ENCODE measurements around the gene SLC26A8. TPM values are rescaled to one million over a fixed set of nuclear protein-coding genes. Genes with fewer than 3 reads are reported as not detected.
"Not testable (repeated sequence)": the region's sequence is repeated elsewhere in the genome, so short reads cannot be mapped to it uniquely, and the experiment has no call there.

Gene SLC26A8
- total RNA-seq, 1 donor: not detected

DNA sequence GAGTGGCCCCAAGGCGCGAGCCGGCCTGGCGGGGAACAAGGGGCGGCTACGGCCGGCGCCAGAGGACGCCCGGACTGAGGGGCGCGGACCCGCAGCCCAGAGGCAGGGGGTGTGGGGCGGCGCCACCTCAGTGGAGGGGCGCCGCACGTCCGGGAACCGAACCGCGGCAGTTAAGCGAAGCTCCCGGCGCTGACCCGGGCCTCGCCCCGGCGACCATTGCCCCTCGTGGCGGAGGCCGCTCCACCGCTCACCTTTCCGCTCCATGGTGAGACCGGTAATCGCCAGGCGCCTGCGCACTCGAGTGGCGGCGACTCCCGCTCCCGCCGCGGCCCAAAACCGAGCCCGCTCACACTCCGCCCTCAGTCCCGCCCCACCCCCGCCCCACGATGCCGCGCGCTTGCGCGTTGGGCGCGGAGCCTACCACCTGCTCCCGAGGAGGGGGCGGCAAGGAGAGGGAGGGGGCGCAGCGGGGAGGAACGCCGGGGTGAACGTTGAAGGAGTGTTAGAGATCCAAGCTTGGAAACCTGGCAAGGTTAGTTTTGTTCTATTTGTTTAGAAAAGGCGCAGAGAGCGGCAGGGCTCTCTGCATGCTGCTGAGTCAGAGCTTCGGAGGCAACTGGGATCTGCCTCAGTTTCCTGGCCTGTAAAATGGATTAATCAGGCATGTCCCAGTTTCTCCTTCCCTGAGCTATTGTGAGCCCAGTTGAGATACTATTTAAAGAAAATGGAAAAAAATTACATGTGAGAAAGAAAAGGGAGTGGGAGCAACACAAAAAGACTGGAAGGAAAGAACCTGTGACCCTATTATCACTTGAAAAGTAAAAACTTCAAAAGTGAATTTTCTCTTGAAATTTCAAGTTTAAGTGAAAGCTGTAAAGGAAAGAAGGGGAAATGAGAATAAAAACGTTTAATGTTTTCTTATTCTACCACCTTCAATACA is 103.4 kb downstream of the SLC26A8 start, which contains the start of gene SRPK1:
Gene SRPK1, minus strand, starts transcription at position 306 of the 940 bp plus-strand sequence. Its CDS starts 42 bp downstream, at position 264.
- TF ChIP-seq, protein P1, sequence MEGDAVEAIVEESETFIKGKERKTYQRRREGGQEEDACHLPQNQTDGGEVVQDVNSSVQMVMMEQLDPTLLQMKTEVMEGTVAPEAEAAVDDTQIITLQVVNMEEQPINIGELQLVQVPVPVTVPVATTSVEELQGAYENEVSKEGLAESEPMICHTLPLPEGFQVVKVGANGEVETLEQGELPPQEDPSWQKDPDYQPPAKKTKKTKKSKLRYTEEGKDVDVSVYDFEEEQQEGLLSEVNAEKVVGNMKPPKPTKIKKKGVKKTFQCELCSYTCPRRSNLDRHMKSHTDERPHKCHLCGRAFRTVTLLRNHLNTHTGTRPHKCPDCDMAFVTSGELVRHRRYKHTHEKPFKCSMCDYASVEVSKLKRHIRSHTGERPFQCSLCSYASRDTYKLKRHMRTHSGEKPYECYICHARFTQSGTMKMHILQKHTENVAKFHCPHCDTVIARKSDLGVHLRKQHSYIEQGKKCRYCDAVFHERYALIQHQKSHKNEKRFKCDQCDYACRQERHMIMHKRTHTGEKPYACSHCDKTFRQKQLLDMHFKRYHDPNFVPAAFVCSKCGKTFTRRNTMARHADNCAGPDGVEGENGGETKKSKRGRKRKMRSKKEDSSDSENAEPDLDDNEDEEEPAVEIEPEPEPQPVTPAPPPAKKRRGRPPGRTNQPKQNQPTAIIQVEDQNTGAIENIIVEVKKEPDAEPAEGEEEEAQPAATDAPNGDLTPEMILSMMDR (IDR thresholded peaks at IDR 0.05; ENCODE audit: insufficient read depth, low read depth, low read length): no peak
- DNase-seq (ENCODE audit: low read depth): peak; percentile 76
- H3K4me3 ChIP-seq (ENCODE audit: low read depth, low read length): peak within 1 kb of the TSS; percentile 78

DNA sequence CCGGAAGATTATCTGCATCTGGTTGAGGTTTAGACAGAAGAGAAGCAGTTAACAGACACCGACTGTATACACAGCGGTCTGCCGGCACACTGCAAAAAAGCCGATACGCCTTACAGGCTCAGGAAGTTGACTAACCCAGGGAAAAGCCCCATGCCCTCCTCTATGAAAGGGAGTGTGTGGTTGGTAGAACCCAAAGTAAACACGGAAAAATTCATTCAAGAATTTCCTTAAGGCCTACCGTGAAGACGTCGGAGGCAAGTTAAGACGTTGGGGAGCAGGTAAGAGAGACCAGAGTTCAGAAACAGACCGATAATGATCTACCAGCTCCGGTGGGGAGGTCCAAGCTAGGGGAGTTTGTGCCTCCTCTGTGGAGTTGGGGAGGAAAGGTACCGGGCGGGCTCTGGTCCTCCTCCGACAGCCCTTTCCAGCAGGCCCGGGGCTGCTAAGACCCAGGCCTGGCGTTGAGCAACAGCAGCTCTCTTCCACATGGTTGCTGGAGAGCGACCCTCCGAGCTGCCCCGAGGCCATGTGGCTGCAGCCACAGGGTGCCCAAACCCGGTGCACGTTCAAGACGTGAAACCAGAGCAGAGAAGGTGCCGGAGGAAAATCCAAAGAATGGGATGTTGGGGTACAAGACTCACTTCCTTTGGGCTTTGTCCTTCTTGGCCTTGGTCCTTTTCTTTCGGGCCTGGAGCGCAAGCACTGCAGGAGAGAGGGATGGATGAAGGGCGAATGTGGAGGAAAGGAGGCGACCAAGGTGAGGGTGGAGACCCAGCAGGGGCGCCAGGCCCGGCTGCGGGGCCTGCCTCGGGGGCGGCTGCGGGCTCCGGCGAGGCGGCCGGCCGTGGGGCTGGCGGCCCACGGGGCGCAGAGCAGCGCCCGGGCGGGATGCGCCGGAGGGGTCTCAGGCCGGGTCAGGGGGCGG is 104.4 kb downstream of the SLC26A8 start:
- TF ChIP-seq, protein P1 (IDR thresholded peaks at IDR 0.05; ENCODE audit: insufficient read depth, low read depth, low read length): no peak

DNA sequence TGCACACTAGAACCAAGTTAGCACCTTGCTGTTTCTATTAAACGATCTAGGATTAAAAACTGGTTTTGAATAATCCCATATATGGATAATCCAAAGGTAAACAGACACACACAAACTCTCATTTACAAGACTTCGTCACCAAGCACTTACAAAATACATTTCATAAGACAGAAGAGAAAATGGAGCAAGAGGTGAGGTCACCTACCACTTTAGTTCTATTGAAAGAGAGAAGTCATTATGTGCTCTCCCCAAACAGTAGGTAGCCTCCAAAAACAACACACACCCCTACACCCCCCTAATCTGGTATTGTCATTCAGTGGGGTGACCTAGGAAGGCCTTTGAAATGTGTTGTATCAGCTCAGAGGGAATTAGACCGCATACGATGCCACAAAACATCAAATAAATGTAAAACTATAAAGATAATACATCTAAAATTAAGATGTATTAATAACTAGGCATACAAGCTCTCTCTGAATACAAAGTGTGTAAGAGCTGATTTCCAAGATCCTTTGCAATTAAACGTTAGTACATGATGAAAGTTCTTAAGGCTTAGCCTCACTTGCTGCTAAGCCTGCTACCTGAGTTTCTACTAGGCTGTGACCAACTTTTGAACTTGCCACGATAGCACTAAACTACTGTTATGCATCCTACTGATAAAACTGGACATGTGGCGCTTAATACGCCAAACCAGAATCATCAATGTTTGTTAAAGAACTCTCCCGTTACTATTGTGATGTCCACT is 105.2 kb downstream of the SLC26A8 start:
- TF ChIP-seq, protein P1 (IDR thresholded peaks at IDR 0.05; ENCODE audit: insufficient read depth, low read depth, low read length): no peak
- DNase-seq (ENCODE audit: low read depth): peak; percentile 80
- peak overlapping the region; percentile 78 for H3K4me3 ChIP-seq (ENCODE audit: low read depth, low read length)

More for the DNA sequence above, 104.4 kb downstream of the SLC26A8 start:
- DNase-seq (ENCODE audit: low read depth): peak; percentile 75
- H3K4me3 ChIP-seq (ENCODE audit: low read depth, low read length): peak overlapping the region; percentile 78

DNA sequence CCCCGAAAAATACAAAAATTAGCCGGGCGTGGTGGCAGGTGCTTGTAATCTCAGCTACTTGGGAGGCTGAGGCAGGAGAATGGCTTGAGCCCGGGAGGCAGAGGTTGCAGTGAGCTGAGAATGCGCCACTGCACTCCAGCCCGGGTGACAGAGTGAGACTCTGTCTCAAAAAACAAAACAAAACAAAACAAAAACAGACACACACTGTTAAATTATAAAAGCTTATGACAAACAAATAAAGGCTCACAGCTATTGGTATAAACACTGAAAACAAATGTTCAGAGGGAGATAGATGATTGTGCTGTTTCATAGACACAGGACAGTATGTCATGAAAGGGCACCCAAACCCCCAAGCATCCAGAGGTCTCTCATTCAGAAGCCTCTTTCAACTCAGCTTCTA is 107.5 kb downstream of the SLC26A8 start:
- DNase-seq (ENCODE audit: low read depth); H3K4me3 ChIP-seq (ENCODE audit: low read depth, low read length): not testable (repeated sequence)

DNA sequence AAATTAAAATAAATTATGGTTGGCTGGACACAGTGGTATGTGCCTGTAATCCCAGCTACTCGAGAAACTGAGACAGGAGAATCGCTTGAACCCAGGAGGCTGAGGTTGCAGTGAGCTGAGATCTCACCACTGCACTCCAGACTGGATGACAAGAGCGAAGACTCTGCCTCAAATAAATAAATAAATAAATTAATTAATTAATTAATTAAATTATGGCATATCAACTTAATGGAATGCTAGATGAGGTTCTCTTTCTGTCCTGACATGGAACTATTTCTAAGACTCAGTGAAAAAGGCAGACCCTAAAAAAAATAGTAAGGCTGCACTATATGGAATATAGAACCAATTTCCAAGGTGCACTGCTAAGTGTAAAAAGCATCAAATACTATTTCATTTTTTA is 108.4 kb downstream of the SLC26A8 start:
- TF ChIP-seq, protein P1 (IDR thresholded peaks at IDR 0.05; ENCODE audit: insufficient read depth, low read depth, low read length): no peak
- no peak overlapping the region for H3K4me3 ChIP-seq (ENCODE audit: low read depth, low read length)
- DNase-seq (ENCODE audit: low read depth): no peak

DNA sequence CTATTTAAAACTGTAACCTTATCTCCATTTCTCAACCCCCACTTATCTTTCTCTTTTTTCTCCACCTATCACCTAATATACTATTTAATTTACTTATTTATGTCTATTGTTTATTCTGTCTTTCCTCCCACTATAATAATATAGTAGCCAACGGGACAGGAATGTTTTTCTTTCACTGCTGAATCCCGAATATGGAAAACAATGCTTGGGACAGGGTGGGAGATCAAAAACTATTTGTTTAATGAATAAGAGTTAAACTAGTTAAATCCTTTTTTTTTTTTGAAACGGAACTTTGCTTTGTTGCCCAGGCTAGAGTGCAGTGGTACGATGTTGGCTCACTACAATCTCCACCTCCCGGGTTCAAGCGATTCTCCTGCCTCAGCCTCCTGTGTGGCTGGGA is 109.9 kb downstream of the SLC26A8 start:
- H3K4me3 ChIP-seq (ENCODE audit: low read depth, low read length): no peak overlapping the region
- TF ChIP-seq, protein P1 (IDR thresholded peaks at IDR 0.05; ENCODE audit: insufficient read depth, low read depth, low read length): no peak
- no peak for DNase-seq (ENCODE audit: low read depth)

Data from fibroblast of villous mesenchyme (primary cell).